Subcutaneous adipose tissue (tissue), 4 donors: ENCODE measurements around the gene PCSK4. TPM values are rescaled to one million over a fixed set of nuclear protein-coding genes. Genes with fewer than 3 reads are reported as not detected.

Experiments
- CTCF ChIP-seq: fragments of 450-650 bp; IDR thresholded peaks from one replicate; pipeline ENCODE4 v1.5.1; 2016; ENCODE audit warnings: low read depth, mild to moderate bottlenecking, control low read depth, antibody characterized with exemption, moderate library complexity
- total RNA-seq, 4 donors: library from RNA; depleted of rRNA; stranded (reverse); fragments of >200 nt; gene quantifications; one replicate each; pipeline ENCODE4 v1.1.0, GENCODE V29; 2016

The PCSK4 gene
- total RNA-seq, 4 donors from 2014 or later: 0.65 to 2.6 (median 1.8) TPM

GRCh38 chr19:1449467-1450442 lies 40.4 kb downstream of the PCSK4 start, which contains the start of gene APC2:
APC2 (plus strand) TSS chr19:1450121; CDS start chr19:1453002, 2,881 bp downstream.
- TF ChIP-seq CTCF: no peak

GRCh38 chr19:1447944-1448343 lies 42.2 kb downstream of the PCSK4 start:
- no peak for TF ChIP-seq CTCF

GRCh38 chr19:1447504-1447903 lies 42.6 kb downstream of the PCSK4 start:
- no peak for TF ChIP-seq CTCF

- no peak for TF ChIP-seq CTCF
Measured at GRCh38 chr19:1446713-1447481, 43.3 kb downstream of the PCSK4 start.

GRCh38 chr19:1445932-1446712 lies 44.0 kb downstream of the PCSK4 start:
- TF ChIP-seq CTCF: no peak

GRCh38 chr19:1445185-1445931 lies 44.8 kb downstream of the PCSK4 start:
- no peak for TF ChIP-seq CTCF
